Suprapubic skin (tissue), 4 donors: ENCODE measurements around the gene LCP1. TPM values are rescaled to one million over a fixed set of nuclear protein-coding genes. Genes with fewer than 3 reads are reported as not detected.

Experiments
- DNase-seq, 2 donors: peaks; one replicate each; pipeline ENCODE4 v3.0.0-alpha.2; 2019; ENCODE audit warnings: low spot score in 2 of 2
- H3K27ac ChIP-seq: fragments of 200-600 bp; sonication (generic); one replicate; pipeline ENCODE4 v1.5.1; 2019
- H3K27me3 ChIP-seq: fragments of 200-600 bp; sonication (generic); one replicate; pipeline ENCODE4 v1.5.1; 2019
- H3K36me3 ChIP-seq: fragments of 200-600 bp; sonication (generic); one replicate; pipeline ENCODE4 v1.5.1; 2019
- H3K4me1 ChIP-seq: fragments of 200-600 bp; sonication (generic); one replicate; pipeline ENCODE4 v1.5.1; 2019
- H3K4me3 ChIP-seq: fragments of 200-600 bp; sonication (generic); one replicate; pipeline ENCODE4 v1.5.1; 2019; ENCODE audit warnings: mild to moderate bottlenecking
- H3K9me3 ChIP-seq: fragments of 200-600 bp; sonication (generic); one replicate; pipeline ENCODE4 v1.5.1; 2019
- EP300 ChIP-seq: sonication (generic); formaldehyde crosslinking; IDR thresholded peaks from one replicate; pipeline ENCODE4 v1.6.1; 2017; ENCODE audit warnings: antibody characterized with exemption
- POLR2A ChIP-seq, 2 donors: fragments of 450-650 bp; IDR thresholded peaks; one replicate each; pipeline ENCODE4 v1.6.1; 2017; ENCODE audit warnings: antibody characterized with exemption in 2 of 2, mild to moderate bottlenecking in 2 of 2, moderate library complexity in 2 of 2
- POLR2AphosphoS5 ChIP-seq, 3 donors: sonication (generic); formaldehyde crosslinking; IDR thresholded peaks; one replicate each; pipeline ENCODE4 v1.6.1; 2017; ENCODE audit warnings: antibody characterized with exemption in 3 of 3
- WGBS: methylation state at CpG from one replicate; pipeline ENCODE4 v1.1.5; 2018; 5-methylcytosine and 5-hydroxymethylcytosine counted together
- total RNA-seq, 4 donors: library from RNA; depleted of rRNA; stranded (reverse); fragments of >200 nt; gene quantifications; one replicate each; pipeline ENCODE4 v1.1.0, GENCODE V29; 2016
- TF ChIP-seq, protein P1 (sequence below), 2 donors: fragments of 200-600 bp in 1 of 2; fragments of 450-650 bp in 1 of 2; sonication (generic) in 1 of 2; IDR thresholded peaks; one replicate each; pipeline ENCODE4 v1.5.1; 2016 to 2019; ENCODE audit warnings: antibody characterized with exemption in 2 of 2, mild to moderate bottlenecking in 1 of 2, moderate library complexity in 1 of 2

Gene LCP1
- total RNA-seq, 4 donors from 2014 or later, result 16.1 to 50.2 (median 27.4) TPM

DNA sequence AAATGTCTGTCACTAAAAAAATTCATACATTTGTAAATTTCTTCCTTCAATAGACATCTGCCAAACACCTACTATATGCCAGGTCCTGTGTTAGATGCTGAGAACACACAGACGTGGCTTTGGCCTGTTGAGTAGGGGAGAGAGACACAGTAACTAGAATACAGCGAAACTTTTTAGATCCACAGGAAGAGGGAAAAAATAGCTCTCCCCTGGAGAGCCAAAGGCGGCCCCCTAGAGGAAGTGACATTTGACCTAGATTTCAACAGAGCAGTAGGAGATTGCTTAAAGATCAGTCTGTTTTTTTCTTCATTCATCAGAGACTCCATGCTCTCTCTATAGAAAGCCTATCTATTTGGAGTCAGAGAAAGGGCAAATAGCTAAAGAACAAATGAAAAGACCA, 11.3 kb downstream of the LCP1 start:
- Histone ChIP-seq H3K4me1 (peaks cover 24% of the 10 kb centered on the region), H3K36me3 (no peaks in the 10 kb centered on the region), H3K27ac (no peak overlapping the region), H3K9me3 (no peaks in the 10 kb centered on the region), H3K4me3 (no peak overlapping the region), H3K27me3 (no peaks in the 10 kb centered on the region)
- WGBS, result 54% methylated on average over 3 of the region's 3 CpGs
- no peak for DNase-seq
- TF ChIP-seq, protein P1, sequence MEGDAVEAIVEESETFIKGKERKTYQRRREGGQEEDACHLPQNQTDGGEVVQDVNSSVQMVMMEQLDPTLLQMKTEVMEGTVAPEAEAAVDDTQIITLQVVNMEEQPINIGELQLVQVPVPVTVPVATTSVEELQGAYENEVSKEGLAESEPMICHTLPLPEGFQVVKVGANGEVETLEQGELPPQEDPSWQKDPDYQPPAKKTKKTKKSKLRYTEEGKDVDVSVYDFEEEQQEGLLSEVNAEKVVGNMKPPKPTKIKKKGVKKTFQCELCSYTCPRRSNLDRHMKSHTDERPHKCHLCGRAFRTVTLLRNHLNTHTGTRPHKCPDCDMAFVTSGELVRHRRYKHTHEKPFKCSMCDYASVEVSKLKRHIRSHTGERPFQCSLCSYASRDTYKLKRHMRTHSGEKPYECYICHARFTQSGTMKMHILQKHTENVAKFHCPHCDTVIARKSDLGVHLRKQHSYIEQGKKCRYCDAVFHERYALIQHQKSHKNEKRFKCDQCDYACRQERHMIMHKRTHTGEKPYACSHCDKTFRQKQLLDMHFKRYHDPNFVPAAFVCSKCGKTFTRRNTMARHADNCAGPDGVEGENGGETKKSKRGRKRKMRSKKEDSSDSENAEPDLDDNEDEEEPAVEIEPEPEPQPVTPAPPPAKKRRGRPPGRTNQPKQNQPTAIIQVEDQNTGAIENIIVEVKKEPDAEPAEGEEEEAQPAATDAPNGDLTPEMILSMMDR (IDR thresholded peaks at IDR 0.05), result no peak
- no peak for TF ChIP-seq POLR2AphosphoS5 (IDR thresholded peaks at IDR 0.05)
- TF ChIP-seq POLR2A (IDR thresholded peaks at IDR 0.05), result no peak
- no peak for TF ChIP-seq EP300

DNA sequence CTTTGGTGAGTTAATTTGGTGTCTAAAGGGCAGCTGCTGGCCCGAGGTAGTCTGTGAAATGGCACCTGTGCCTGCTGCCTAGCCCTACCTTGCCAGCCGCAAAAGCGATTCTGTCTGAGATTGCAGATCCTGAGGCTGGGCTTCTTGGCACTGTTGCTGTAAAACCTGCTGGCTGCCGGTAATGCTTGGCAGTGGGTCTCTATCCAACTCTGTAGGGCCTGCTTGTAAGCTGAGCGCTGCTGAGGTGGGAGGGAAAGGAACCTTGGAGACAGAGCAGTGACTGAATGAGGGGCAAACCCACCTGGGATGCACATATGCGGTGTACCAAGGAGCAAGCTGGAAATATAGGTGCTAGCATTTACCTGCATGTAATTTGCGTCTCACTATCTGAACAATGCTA, 11.7 kb downstream of the LCP1 start:
- Histone ChIP-seq H3K9me3 (no peaks in the 10 kb centered on the region), H3K27me3 (no peaks in the 10 kb centered on the region), H3K27ac (no peak overlapping the region), H3K4me3 (no peak overlapping the region), H3K36me3 (no peaks in the 10 kb centered on the region), H3K4me1 (peaks cover 24% of the 10 kb centered on the region)
- TF ChIP-seq, protein P1 (IDR thresholded peaks at IDR 0.05), result no peak
- no peak for TF ChIP-seq POLR2A (IDR thresholded peaks at IDR 0.05)
- TF ChIP-seq EP300, result no peak
- no peak for TF ChIP-seq POLR2AphosphoS5 (IDR thresholded peaks at IDR 0.05)
- DNase-seq, result no peak
- 71% methylated on average over 7 of the region's 7 CpGs for WGBS

DNA sequence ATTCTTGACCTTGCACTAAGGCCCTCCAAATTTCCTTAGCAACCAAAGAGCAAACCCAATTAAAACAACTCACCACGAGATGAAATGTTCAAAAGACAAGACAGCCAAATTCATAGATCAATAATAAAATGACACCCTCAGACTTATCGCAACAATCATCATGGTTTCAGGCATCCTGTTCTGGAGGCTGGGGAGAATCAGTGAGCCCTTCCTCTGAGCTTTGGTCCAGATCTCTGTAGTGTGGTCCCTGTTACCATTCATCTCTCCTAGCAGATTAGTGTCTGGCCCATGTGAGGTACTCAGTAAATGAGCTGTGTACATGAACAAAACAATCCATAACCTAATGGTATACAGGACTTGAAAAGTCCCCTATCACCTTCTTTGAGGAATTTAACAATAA, 12.2 kb downstream of the LCP1 start:
- TF ChIP-seq POLR2A (IDR thresholded peaks at IDR 0.05) (no peak), POLR2AphosphoS5 (IDR thresholded peaks at IDR 0.05) (no peak)
- Histone ChIP-seq H3K4me1 (peaks cover 24% of the 10 kb centered on the region), H3K36me3 (no peaks in the 10 kb centered on the region), H3K27me3 (no peaks in the 10 kb centered on the region), H3K9me3 (no peaks in the 10 kb centered on the region), H3K4me3 (no peak overlapping the region), H3K27ac (no peak overlapping the region)
- WGBS, result 93% methylated on average over 2 of the region's 2 CpGs
- no peak for DNase-seq

DNA sequence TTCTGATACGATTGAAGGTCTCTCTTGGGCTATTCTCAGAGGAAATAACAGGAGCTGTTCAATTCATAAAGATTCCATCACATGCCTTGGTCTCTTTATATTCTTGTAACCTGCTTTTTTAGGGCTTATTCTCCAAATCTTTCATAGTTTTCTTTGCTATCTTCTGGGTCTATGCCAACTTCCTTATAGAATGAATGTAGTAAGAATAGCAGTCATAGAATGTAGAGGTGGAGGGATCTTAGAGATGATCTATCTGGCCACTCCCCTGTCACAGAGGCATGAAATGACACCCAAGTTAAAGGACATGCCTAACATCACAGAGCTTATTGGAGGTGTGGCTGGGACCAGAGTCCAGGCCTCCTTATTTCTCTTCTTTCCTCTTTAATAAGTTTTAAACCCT, 13.2 kb downstream of the LCP1 start:
- Histone ChIP-seq H3K4me1 (peaks cover 24% of the 10 kb centered on the region), H3K27me3 (no peaks in the 10 kb centered on the region), H3K36me3 (no peaks in the 10 kb centered on the region), H3K9me3 (no peaks in the 10 kb centered on the region), H3K27ac (no peak overlapping the region), H3K4me3 (no peak overlapping the region)
- no peak for DNase-seq
- WGBS, result 37% methylated on average over 1 of the region's 1 CpG
- TF ChIP-seq, protein P1 (IDR thresholded peaks at IDR 0.05), result no peak
- TF ChIP-seq POLR2A (IDR thresholded peaks at IDR 0.05) (no peak), EP300 (no peak), POLR2AphosphoS5 (IDR thresholded peaks at IDR 0.05) (no peak)

DNA sequence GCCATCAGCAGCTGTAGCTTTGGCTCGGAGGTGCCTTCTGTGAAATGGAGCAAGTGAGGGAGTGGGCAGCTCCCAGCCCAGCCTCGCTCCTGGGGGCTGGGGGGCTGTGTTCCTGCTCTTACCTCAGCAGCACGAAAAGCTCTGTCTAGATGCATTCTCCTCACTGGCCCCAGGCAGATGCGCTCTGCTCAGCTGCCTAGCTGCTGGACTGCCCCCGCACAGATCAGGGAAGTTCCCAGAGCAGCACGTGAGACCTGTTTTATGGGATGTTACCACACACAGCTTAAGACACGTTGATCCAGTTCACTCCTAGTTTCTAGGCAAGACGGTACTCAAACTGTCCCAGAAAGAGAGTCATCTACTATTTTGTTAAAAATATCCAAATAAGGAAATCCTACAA, 13.6 kb downstream of the LCP1 start:
- Histone ChIP-seq H3K27me3 (no peaks in the 10 kb centered on the region), H3K27ac (no peak overlapping the region), H3K9me3 (no peaks in the 10 kb centered on the region), H3K4me1 (peaks cover 24% of the 10 kb centered on the region), H3K4me3 (peak overlapping the region; percentile 17), H3K36me3 (no peaks in the 10 kb centered on the region)
- no peak for DNase-seq
- 22% methylated on average over 7 of the region's 8 CpGs for WGBS
- no peak for TF ChIP-seq EP300
- no peak for TF ChIP-seq POLR2AphosphoS5 (IDR thresholded peaks at IDR 0.05)
- TF ChIP-seq POLR2A (IDR thresholded peaks at IDR 0.05), result no peak
- TF ChIP-seq, protein P1 (IDR thresholded peaks at IDR 0.05), result no peak

DNA sequence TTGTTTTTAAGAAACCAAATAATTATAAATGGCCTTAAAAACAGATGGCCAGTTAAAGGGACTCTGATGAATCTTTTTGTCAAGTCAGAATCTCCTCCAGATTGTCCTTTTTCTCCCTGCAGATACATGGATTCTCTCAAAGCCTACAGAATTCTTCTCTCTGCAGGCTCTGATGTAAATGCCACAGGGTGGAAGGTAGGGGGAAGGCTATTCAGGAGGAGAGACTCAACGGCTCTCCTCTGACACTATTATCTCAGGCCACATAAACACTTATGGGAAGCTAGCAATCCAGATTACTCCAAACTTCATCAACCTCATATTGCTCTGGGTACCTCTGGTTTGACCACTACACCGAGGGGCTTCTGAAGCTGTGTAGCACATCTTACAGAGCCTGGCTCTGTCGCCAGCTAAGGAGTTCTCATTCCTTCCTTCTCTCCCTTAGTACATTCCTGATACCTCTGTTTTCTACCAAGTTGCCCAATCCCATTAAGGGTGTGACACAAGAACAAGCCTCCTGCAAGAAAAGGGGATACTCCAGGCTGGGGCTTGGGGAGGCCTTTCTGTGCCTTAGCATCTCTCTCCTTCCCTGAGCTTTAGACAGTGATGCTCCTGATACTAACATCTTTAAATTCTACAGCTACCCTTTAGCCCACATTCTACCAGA, 14.9 kb downstream of the LCP1 start:
- H3K4me3 ChIP-seq, result no peak overlapping the region
- H3K27me3 ChIP-seq, result no peaks in the 10 kb centered on the region
- 74% methylated on average over 3 of the region's 3 CpGs for WGBS
- no peaks in the 10 kb centered on the region for H3K36me3 ChIP-seq
- no peak for TF ChIP-seq EP300
- no peak for TF ChIP-seq POLR2AphosphoS5 (IDR thresholded peaks at IDR 0.05)
- TF ChIP-seq POLR2A (IDR thresholded peaks at IDR 0.05), result no peak
- TF ChIP-seq, protein P1 (IDR thresholded peaks at IDR 0.05), result no peak
- H3K4me1 ChIP-seq, result peaks cover 24% of the 10 kb centered on the region
- H3K9me3 ChIP-seq, result no peaks in the 10 kb centered on the region
- no peak overlapping the region for H3K27ac ChIP-seq
- no peak for DNase-seq
